HG03521 (cell line): ENCODE data around the gene TGM3.

Experiments used
- ATAC-seq: cut with Tn5 transposase; IDR thresholded peaks from one replicate; pipeline ENCODE4 v1.9.1; 2021; ENCODE audit warnings: mild to moderate bottlenecking, moderate library complexity; ENCODE audit not compliant: unreplicated experiment

The TGM3 gene

GRCh38 chr20:2335096-2335870 lies 39.5 kb downstream of the TGM3 start:
- no peak for ATAC-seq

GRCh38 chr20:2336471-2336870 lies 40.7 kb downstream of the TGM3 start:
- no peak for ATAC-seq

GRCh38 chr20:2337142-2337541 lies 41.3 kb downstream of the TGM3 start:
- no peak for ATAC-seq

- ATAC-seq, result no peak
Measured at GRCh38 chr20:2338411-2339066, 42.7 kb downstream of the TGM3 start.

- no peak for ATAC-seq
Measured at GRCh38 chr20:2340136-2340535, 44.3 kb downstream of the TGM3 start.

- ATAC-seq, result no peak
Measured at GRCh38 chr20:2340823-2341222, 45.0 kb downstream of the TGM3 start.

- no peak for ATAC-seq
Measured at GRCh38 chr20:2341336-2341735, 45.5 kb downstream of the TGM3 start.

GRCh38 chr20:2342243-2342642 lies 46.4 kb downstream of the TGM3 start:
- ATAC-seq, result no peak

- no peak for ATAC-seq
Measured at GRCh38 chr20:2346188-2346587, 50.4 kb downstream of the TGM3 start.

GRCh38 chr20:2348336-2348735 lies 52.5 kb downstream of the TGM3 start:
- ATAC-seq, result no peak

GRCh38 chr20:2349801-2350200 lies 54.0 kb downstream of the TGM3 start:
- no peak for ATAC-seq

GRCh38 chr20:2350606-2351005 lies 54.8 kb downstream of the TGM3 start:
- ATAC-seq, result no peak

GRCh38 chr20:2353231-2353630 lies 57.4 kb downstream of the TGM3 start:
- no peak for ATAC-seq

- no peak for ATAC-seq
Measured at GRCh38 chr20:2357114-2357513, 61.3 kb downstream of the TGM3 start.

- ATAC-seq, result no peak
Measured at GRCh38 chr20:2358006-2358405, 62.2 kb downstream of the TGM3 start.

- no peak for ATAC-seq
Measured at GRCh38 chr20:2361035-2361593, 65.3 kb downstream of the TGM3 start.

GRCh38 chr20:2363187-2363586 lies 67.4 kb downstream of the TGM3 start:
- ATAC-seq, result no peak

GRCh38 chr20:2363587-2363986 lies 67.8 kb downstream of the TGM3 start:
- ATAC-seq, result no peak

- ATAC-seq, result no peak
Measured at GRCh38 chr20:2364044-2364443, 68.2 kb downstream of the TGM3 start.

- no peak for ATAC-seq
Measured at GRCh38 chr20:2365091-2365490, 69.3 kb downstream of the TGM3 start.

- no peak for ATAC-seq
Measured at GRCh38 chr20:2365666-2366065, 69.9 kb downstream of the TGM3 start.

GRCh38 chr20:2368621-2369020 lies 72.8 kb downstream of the TGM3 start:
- ATAC-seq, result no peak
